Endodermal cell (in vitro differentiated cells): ENCODE data around the gene ERICH6B. TPM values are rescaled to one million over a fixed set of nuclear protein-coding genes. Genes with fewer than 3 reads are reported as not detected.
A peak's percentile ranks its signal among the peaks of the same experiment; 100 is the strongest.

Experiments
- DNase-seq: peaks from one replicate; pipeline ENCODE4 v3.0.0-alpha.2; 2017
- H3K27ac ChIP-seq: 2 replicates; pipeline ENCODE4 v1.5.1; 2013; ENCODE audit warnings: mild to moderate bottlenecking, low read depth, low read length, moderate library complexity
- H3K27me3 ChIP-seq: 2 replicates; pipeline ENCODE4 v1.6.1; 2013; ENCODE audit warnings: mild to moderate bottlenecking, low read length, moderate library complexity; ENCODE audit not compliant: insufficient read depth, control insufficient read depth, poor library complexity, severe bottlenecking
- H3K36me3 ChIP-seq: 2 replicates; pipeline ENCODE4 v1.7.0; 2013; ENCODE audit warnings: mild to moderate bottlenecking, low read length, moderate library complexity; ENCODE audit not compliant: control insufficient read depth, insufficient read depth
- H3K4me1 ChIP-seq: one replicate; pipeline ENCODE4 v1.7.0; 2013; ENCODE audit warnings: low read length; ENCODE audit not compliant: control insufficient read depth, insufficient read depth
- H3K4me3 ChIP-seq: 2 replicates; pipeline ENCODE4 v1.5.1; 2013; ENCODE audit warnings: mild to moderate bottlenecking, low read length, moderate library complexity
- H3K9ac ChIP-seq: 2 replicates; pipeline ENCODE4 v1.6.1; 2013; ENCODE audit warnings: mild to moderate bottlenecking, low read length, moderate library complexity; ENCODE audit not compliant: poor library complexity, severe bottlenecking; ENCODE audit errors: extremely low read depth
- H3K9me3 ChIP-seq: 2 replicates; pipeline ENCODE4 v1.6.1; 2013; ENCODE audit warnings: mild to moderate bottlenecking, low read length, moderate library complexity; ENCODE audit not compliant: control insufficient read depth
- H3K27ac Mint-ChIP-seq: 2 replicates; pipeline ENCODE4 v1.8.0; 2020; ENCODE audit warnings: mixed read lengths
- H3K27me3 Mint-ChIP-seq: 2 replicates; pipeline ENCODE4 v1.8.0; 2021; ENCODE audit warnings: mild to moderate bottlenecking, mixed read lengths; ENCODE audit not compliant: insufficient read depth
- H3K36me3 Mint-ChIP-seq: 2 replicates; pipeline ENCODE4 v1.8.0; 2020; ENCODE audit warnings: low read depth, mixed read lengths
- H3K4me1 Mint-ChIP-seq: 2 replicates; pipeline ENCODE4 v1.8.0; 2020; ENCODE audit warnings: mixed read lengths
- H3K4me3 Mint-ChIP-seq: 2 replicates; pipeline ENCODE4 v1.8.0; 2020; ENCODE audit warnings: mild to moderate bottlenecking, moderate library complexity, mixed read lengths
- H3K9me3 Mint-ChIP-seq: 2 replicates; pipeline ENCODE4 v1.8.0; 2020; ENCODE audit warnings: mild to moderate bottlenecking, mixed read lengths
- WGBS, 2 experiments: methylation state at CpG; one replicate each; pipeline versions ENCODE4 v1.1.5 to v1.1.7; 2013; ENCODE audit warnings: missing lambda C conversion rate in 2 of 2, mixed read lengths in 1 of 2; ENCODE audit not compliant: insufficient coverage in 1 of 2, insufficient read length in 1 of 2; 5-methylcytosine and 5-hydroxymethylcytosine counted together
- total RNA-seq, 2 donors: library from RNA; stranded (reverse); fragmentation: NEBNext Ultra II Directional in 1 of 2; extraction: Animal tissue kit (Norgen Biotek cat#: 25700) in 1 of 2; gene quantifications; 2 replicates in 1 of 2; 3 replicates in 1 of 2; pipeline ENCODE4 v1.2.1, GENCODE V29; 2021
- TF ChIP-seq, protein P1 (sequence below): fragments of 200-600 bp; sonication (generic); conservative IDR thresholded peaks from 2 replicates; pipeline ENCODE4 v1.5.0; 2021; ENCODE audit warnings: antibody characterized with exemption, mild to moderate bottlenecking

ERICH6B gene
- total RNA-seq, 2 donors from 2014 or later, result not detected

DNA sequence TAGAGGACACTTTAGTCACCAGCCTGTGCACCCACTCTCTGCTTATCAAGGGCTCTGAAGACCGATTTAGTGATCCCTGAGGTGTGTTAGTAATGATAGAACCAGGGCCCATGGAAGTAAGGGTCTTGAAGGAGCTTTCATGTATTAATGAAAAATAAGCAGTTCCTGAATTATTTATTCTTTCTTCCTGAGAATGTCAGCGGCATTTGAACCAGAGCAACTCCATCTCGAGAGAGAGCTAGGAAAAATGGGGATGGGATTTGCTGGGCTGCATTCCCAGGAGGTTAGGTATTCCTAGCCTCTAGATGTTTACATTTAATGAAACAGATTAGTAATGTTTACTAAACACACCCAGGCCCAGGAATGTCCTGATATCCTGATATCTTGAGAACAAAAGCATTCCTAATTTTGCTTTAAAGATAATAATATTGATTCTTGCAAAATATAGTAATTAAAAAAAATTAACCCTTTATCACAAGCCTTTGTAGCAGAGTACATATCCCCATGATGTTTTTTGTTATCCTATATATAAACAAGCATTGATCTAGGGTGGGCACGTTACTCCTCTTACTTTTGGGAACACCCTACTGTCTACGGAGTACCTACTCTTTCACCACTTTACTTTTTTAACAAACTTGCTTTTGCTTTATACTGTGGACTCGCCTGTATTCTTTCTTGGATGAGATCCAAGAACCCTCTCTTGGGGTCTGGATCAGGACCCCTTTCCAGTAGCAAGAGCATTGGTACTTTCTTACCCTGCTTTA lies 87.7 kb downstream of the ERICH6B start:
- H3K27me3 Mint-ChIP-seq, result no peaks in the 10 kb centered on the region
- Histone ChIP-seq H3K4me3 (peak overlapping the region; percentile 61), H3K9ac (peak overlapping the region; percentile 76), H3K4me1 (peaks cover 13% of the 10 kb centered on the region), H3K27me3 (no peaks in the 10 kb centered on the region), H3K36me3 (peaks cover 63% of the 10 kb centered on the region), H3K27ac (peak overlapping the region; percentile 69), H3K9me3 (no peaks in the 10 kb centered on the region)
- peak overlapping the region; percentile 19 for H3K4me3 Mint-ChIP-seq
- no peaks in the 10 kb centered on the region for H3K9me3 Mint-ChIP-seq
- H3K4me1 Mint-ChIP-seq, result peaks cover 53% of the 10 kb centered on the region
- no peak for DNase-seq
- WGBS, 2 experiments, result 67 to 86% methylated on average over 1 to 6 of the region's 6 CpGs
- TF ChIP-seq, protein P1, sequence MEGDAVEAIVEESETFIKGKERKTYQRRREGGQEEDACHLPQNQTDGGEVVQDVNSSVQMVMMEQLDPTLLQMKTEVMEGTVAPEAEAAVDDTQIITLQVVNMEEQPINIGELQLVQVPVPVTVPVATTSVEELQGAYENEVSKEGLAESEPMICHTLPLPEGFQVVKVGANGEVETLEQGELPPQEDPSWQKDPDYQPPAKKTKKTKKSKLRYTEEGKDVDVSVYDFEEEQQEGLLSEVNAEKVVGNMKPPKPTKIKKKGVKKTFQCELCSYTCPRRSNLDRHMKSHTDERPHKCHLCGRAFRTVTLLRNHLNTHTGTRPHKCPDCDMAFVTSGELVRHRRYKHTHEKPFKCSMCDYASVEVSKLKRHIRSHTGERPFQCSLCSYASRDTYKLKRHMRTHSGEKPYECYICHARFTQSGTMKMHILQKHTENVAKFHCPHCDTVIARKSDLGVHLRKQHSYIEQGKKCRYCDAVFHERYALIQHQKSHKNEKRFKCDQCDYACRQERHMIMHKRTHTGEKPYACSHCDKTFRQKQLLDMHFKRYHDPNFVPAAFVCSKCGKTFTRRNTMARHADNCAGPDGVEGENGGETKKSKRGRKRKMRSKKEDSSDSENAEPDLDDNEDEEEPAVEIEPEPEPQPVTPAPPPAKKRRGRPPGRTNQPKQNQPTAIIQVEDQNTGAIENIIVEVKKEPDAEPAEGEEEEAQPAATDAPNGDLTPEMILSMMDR, result no peak
- H3K27ac Mint-ChIP-seq, result peak overlapping the region; percentile 99
- H3K36me3 Mint-ChIP-seq, result peaks cover 36% of the 10 kb centered on the region

DNA sequence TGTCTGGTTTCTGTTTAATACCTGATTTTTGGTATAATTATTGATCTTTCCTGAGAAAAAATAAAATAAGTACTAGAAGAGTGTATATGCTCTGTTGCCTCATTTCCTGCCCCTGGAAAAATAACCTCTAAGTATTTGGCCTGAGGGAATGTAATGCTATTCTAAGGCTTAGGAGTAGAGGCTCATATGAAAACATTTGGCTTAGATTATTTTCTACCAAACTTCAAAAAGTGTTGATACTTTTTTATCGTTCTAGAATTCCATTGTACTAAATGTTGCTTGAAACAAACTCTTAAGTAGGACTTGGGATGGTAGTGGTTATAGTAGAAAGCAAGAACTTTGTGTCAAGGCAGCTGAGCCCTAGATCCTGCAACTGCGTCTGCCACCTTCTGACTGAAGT lies 93.0 kb downstream of the ERICH6B start:
- no peaks in the 10 kb centered on the region for H3K27me3 ChIP-seq
- no peak for DNase-seq
- H3K4me3 ChIP-seq, result no peak overlapping the region
- H3K9me3 ChIP-seq, result no peaks in the 10 kb centered on the region
- H3K36me3 ChIP-seq, result peaks cover 54% of the 10 kb centered on the region
- TF ChIP-seq, protein P1, result peak; percentile 38
- Mint-ChIP-seq H3K36me3 (peaks cover 43% of the 10 kb centered on the region), H3K4me3 (no peak overlapping the region), H3K27ac (peak overlapping the region; percentile 80), H3K4me1 (peaks cover 67% of the 10 kb centered on the region), H3K27me3 (no peaks in the 10 kb centered on the region), H3K9me3 (no peaks in the 10 kb centered on the region)
- H3K4me1 ChIP-seq, result peaks cover 25% of the 10 kb centered on the region
- no peak overlapping the region for H3K9ac ChIP-seq
- WGBS, 2 experiments, result 70 to 79% methylated on average over 2 of the region's 2 CpGs
- no peak overlapping the region for H3K27ac ChIP-seq

DNA sequence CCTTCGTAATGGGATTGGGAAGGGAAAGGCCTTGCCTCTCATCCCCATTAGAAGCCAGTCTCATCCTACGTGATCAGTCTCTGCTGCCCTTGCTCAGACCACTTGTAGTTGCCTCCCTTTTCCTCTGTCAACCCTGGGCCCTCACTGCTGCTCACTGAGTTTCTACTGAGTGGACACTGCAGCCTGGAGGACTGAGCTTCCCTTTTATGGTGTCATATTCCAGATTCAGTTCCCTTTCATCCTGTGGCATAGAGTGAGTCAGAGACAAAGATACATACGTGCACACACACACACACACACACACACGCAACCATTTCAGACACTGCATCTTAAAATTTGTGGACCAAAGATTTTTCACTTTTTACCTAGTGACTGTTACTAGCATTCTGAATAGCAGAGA lies 94.2 kb downstream of the ERICH6B start:
- Histone ChIP-seq H3K27me3 (no peaks in the 10 kb centered on the region), H3K4me1 (peaks cover 22% of the 10 kb centered on the region), H3K27ac (no peak overlapping the region), H3K36me3 (peaks cover 65% of the 10 kb centered on the region), H3K9ac (no peak overlapping the region), H3K9me3 (no peaks in the 10 kb centered on the region), H3K4me3 (no peak overlapping the region)
- 52 to 93% methylated on average over 2 to 4 of the region's 4 CpGs for WGBS, 2 experiments
- Mint-ChIP-seq H3K4me3 (no peak overlapping the region), H3K36me3 (peaks cover 47% of the 10 kb centered on the region), H3K4me1 (peaks cover 57% of the 10 kb centered on the region), H3K27ac (peak overlapping the region; percentile 31), H3K9me3 (no peaks in the 10 kb centered on the region), H3K27me3 (no peaks in the 10 kb centered on the region)
- DNase-seq, result no peak
- TF ChIP-seq, protein P1, result no peak
